DND-41 (cell line): Measurements from ENCODE around the gene MINPP1.

Source experiments
- ATAC-seq: fragments of 200-7000 bp; cut with Tn5 transposase; 3 replicates; pipeline ENCODE4 v1.9.1; 2021; ENCODE audit warnings: low read depth; ENCODE audit not compliant: insufficient read depth
- DNase-seq: peaks from one replicate; pipeline ENCODE4 v3.0.0-alpha.2; 2020
- H2AFZ ChIP-seq: 2 replicates; pipeline ENCODE4 v1.6.0; 2012; ENCODE audit warnings: low read depth, low read length
- H3K27ac ChIP-seq: 2 replicates; pipeline ENCODE4 v1.5.1; 2012; ENCODE audit warnings: low read length, inconsistent platforms
- H3K27me3 ChIP-seq: fragments of 200-600 bp; sonication (generic); 2 replicates; pipeline ENCODE4 v1.6.0; 2012; ENCODE audit warnings: low read length, mild to moderate bottlenecking, inconsistent platforms; ENCODE audit not compliant: insufficient read depth, poor library complexity
- H3K36me3 ChIP-seq: 2 replicates; pipeline ENCODE4 v1.5.1; 2012; ENCODE audit warnings: low read length, inconsistent platforms; ENCODE audit not compliant: insufficient read depth
- H3K4me1 ChIP-seq: 2 replicates; pipeline ENCODE4 v1.5.1; 2012; ENCODE audit warnings: mild to moderate bottlenecking, low read length; ENCODE audit not compliant: insufficient read depth
- H3K4me2 ChIP-seq: 2 replicates; pipeline ENCODE4 v1.6.0; 2012; ENCODE audit warnings: mild to moderate bottlenecking, moderate library complexity, low read length, inconsistent platforms; ENCODE audit not compliant: insufficient read depth
- H3K4me3 ChIP-seq, 2 experiments: fragments of 200-600 bp in 1 of 2; shearing (Covaris generic) in 1 of 2; 2 replicates each; pipeline ENCODE4 v1.5.1; 2012 to 2016; ENCODE audit warnings: inconsistent platforms in 2 of 2, low read length in 2 of 2, mild to moderate bottlenecking in 2 of 2, low read depth in 1 of 2, moderate library complexity in 1 of 2
- H3K79me2 ChIP-seq: 2 replicates; pipeline ENCODE4 v1.6.0; 2012; ENCODE audit warnings: low read length, inconsistent platforms; ENCODE audit not compliant: insufficient read depth
- H3K9ac ChIP-seq: 2 replicates; pipeline ENCODE4 v1.6.0; 2012; ENCODE audit warnings: low read depth, mild to moderate bottlenecking, inconsistent platforms, low read length, moderate library complexity
- H3K9me3 ChIP-seq: 2 replicates; pipeline ENCODE4 v1.5.1; 2012; ENCODE audit warnings: low read length, moderate library complexity, mild to moderate bottlenecking, inconsistent platforms; ENCODE audit not compliant: insufficient read depth, severe bottlenecking
- H4K20me1 ChIP-seq: 2 replicates; pipeline ENCODE4 v1.6.0; 2012; ENCODE audit warnings: low read length; ENCODE audit not compliant: insufficient read depth
- EZH2 ChIP-seq: IDR thresholded peaks from 3 replicates; pipeline ENCODE4 v1.6.1; 2012; ENCODE audit warnings: borderline replicate concordance, low read depth, mild to moderate bottlenecking, moderate library complexity, low read length, inconsistent platforms; ENCODE audit not compliant: severe bottlenecking
- TF ChIP-seq, protein P1 (sequence below): IDR thresholded peaks from 2 replicates; pipeline ENCODE4 v1.5.1; 2012; ENCODE audit warnings: borderline replicate concordance, low read length, moderate library complexity, mild to moderate bottlenecking; ENCODE audit not compliant: poor library complexity, severe bottlenecking; ENCODE audit errors: extremely low read depth

The MINPP1 gene

DNA sequence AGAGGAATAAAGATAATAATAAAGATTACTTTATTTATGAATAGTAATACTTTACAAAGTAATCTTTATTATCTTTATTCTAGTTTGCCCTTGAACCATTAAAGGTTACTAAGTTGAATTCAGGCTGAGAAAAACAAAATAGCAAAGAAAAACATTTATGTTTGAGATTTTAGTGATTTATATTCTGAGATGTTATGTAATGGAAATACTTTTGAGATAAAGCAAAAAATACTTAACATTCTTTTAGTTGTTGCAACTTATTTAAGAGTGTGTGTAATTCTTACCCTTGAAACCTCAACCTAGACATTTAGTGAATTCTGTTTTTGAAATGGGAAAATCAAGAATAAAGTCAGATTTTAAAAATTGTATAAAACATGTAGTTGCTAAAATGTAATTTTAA lies 40.0 kb downstream of the MINPP1 start:
- Histone ChIP-seq H3K79me2 (no peaks in the 10 kb centered on the region), H3K27ac (no peak overlapping the region), H3K36me3 (no peaks in the 10 kb centered on the region), H3K27me3 (peaks cover 2% of the 10 kb centered on the region), H2AFZ (no peak overlapping the region), H4K20me1 (no peaks in the 10 kb centered on the region), H3K4me2 (no peak overlapping the region), H3K4me3 (no peak overlapping the region), H3K4me1 (no peaks in the 10 kb centered on the region), H3K9ac (no peak overlapping the region), H3K9me3 (peaks cover 11% of the 10 kb centered on the region)
- ATAC-seq (no peak), DNase-seq (no peak)
- TF ChIP-seq EZH2: no peak
- TF ChIP-seq, protein P1, sequence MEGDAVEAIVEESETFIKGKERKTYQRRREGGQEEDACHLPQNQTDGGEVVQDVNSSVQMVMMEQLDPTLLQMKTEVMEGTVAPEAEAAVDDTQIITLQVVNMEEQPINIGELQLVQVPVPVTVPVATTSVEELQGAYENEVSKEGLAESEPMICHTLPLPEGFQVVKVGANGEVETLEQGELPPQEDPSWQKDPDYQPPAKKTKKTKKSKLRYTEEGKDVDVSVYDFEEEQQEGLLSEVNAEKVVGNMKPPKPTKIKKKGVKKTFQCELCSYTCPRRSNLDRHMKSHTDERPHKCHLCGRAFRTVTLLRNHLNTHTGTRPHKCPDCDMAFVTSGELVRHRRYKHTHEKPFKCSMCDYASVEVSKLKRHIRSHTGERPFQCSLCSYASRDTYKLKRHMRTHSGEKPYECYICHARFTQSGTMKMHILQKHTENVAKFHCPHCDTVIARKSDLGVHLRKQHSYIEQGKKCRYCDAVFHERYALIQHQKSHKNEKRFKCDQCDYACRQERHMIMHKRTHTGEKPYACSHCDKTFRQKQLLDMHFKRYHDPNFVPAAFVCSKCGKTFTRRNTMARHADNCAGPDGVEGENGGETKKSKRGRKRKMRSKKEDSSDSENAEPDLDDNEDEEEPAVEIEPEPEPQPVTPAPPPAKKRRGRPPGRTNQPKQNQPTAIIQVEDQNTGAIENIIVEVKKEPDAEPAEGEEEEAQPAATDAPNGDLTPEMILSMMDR: no peak

DNA sequence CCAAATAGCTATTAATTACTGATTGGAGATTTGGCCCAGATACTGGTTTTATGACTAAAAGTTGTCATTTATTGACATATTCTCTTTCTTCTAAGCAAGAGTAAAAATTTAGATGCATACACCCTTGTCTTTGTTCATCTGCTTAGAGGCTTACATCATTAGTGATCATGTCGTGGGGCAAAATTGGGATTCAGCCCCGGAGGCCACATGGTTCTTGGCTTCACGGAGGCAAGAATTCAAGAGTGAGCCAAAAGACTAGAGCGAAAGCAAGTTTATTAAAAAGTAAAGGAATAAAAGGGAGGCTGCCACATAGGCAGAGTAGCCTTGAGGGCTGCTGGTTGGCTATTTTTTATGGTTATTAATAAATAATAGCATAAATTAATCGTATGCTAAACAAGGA lies 41.1 kb downstream of the MINPP1 start:
- Histone ChIP-seq H3K4me2 (no peak overlapping the region), H4K20me1 (no peaks in the 10 kb centered on the region), H3K9ac (no peak overlapping the region), H3K27me3 (peaks cover 2% of the 10 kb centered on the region), H3K9me3 (peaks cover 11% of the 10 kb centered on the region), H3K79me2 (no peaks in the 10 kb centered on the region), H3K4me1 (no peaks in the 10 kb centered on the region), H3K36me3 (no peaks in the 10 kb centered on the region), H2AFZ (no peak overlapping the region), H3K4me3 (no peak overlapping the region), H3K27ac (no peak overlapping the region)
- TF ChIP-seq, protein P1: no peak
- no peak for TF ChIP-seq EZH2
- DNase-seq (no peak), ATAC-seq (no peak)

DNA sequence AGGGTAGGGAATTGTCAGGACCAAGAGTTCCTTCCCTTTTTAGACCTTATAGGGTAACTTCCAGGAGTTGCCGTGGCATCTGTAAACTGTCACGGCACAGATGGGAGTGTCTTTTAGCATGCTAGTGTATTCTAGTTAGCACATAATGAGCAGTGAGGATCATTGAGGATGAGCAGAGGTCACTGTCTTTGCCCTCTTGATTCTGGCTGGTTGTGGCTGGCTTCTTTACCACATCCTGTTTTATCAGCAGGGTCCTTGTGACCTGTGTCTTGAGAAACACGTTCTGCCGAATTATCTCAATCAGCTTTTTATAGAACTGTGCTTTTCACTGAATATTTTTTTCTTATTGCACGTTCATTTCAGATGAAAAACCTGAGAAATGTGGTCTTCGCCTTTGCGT lies 41.5 kb downstream of the MINPP1 start:
- H3K4me1 ChIP-seq: no peaks in the 10 kb centered on the region
- peaks cover 2% of the 10 kb centered on the region for H3K27me3 ChIP-seq
- no peak for DNase-seq
- H3K9ac ChIP-seq: no peak overlapping the region
- ATAC-seq: no peak
- no peak overlapping the region for H2AFZ ChIP-seq
- no peak overlapping the region for H3K4me2 ChIP-seq
- H3K27ac ChIP-seq: no peak overlapping the region
- peaks cover 11% of the 10 kb centered on the region for H3K9me3 ChIP-seq
- H3K4me3 ChIP-seq: no peak overlapping the region
- TF ChIP-seq EZH2: no peak
- TF ChIP-seq, protein P1: no peak
- H3K36me3 ChIP-seq: no peaks in the 10 kb centered on the region
- no peaks in the 10 kb centered on the region for H3K79me2 ChIP-seq
- H4K20me1 ChIP-seq: no peaks in the 10 kb centered on the region

DNA sequence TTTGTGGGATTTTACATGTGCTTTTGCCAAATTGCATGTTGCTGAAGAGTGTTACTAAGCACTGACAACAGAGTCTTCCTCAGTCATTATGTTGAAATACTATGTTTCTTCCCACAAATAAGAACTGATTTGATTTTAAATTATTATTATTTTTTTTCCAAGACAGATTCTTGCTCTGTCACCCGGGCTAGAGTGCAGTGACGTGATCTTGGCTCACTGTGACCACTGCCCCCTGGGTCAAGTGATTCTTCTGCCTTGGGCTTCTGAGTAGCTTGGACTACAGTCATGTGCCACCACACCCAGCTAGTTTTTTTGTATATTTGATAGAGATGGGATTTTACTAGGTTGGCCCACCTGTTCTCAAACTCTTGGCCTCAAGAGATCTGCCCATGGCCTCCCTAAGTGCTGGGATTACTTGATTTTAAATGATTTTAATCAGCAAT lies 42.3 kb downstream of the MINPP1 start:
- no peak overlapping the region for H3K4me2 ChIP-seq
- H3K9ac ChIP-seq: no peak overlapping the region
- no peaks in the 10 kb centered on the region for H4K20me1 ChIP-seq
- H3K4me1 ChIP-seq: no peaks in the 10 kb centered on the region
- H3K4me3 ChIP-seq: no peak overlapping the region
- no peak overlapping the region for H3K27ac ChIP-seq
- no peak overlapping the region for H2AFZ ChIP-seq
- peaks cover 11% of the 10 kb centered on the region for H3K9me3 ChIP-seq
- no peaks in the 10 kb centered on the region for H3K36me3 ChIP-seq
- DNase-seq: no peak
- peaks cover 2% of the 10 kb centered on the region for H3K27me3 ChIP-seq
- no peak for ATAC-seq
- no peaks in the 10 kb centered on the region for H3K79me2 ChIP-seq
- TF ChIP-seq EZH2: no peak
- TF ChIP-seq, protein P1: no peak
